ENCODE data around the gene CCDC178.

- TF ChIP-seq EZH2 (IDR thresholded peaks at IDR 0.05; ENCODE audit: insufficient read depth, poor library complexity, severe bottlenecking), result no peak
- TF ChIP-seq EZH2phosphoT487 (IDR thresholded peaks at IDR 0.05; ENCODE audit: insufficient read depth, low read depth), result no peak
Measured at GRCh38 chr18:33074125-33074524, 366.4 kb downstream of the CCDC178 start.
